Measurements from ENCODE around the gene ECE2. TPM values are rescaled to one million over a fixed set of nuclear protein-coding genes. Genes with fewer than 3 reads are reported as not detected.

The ECE2 gene
- total and polyA plus RNA-seq, 3 experiments from 2014 or later, result not detected

- peaks cover 0 to 4% (median 0%) of the 10 kb centered on the region in 3 donors for H3K4me1 Mint-ChIP-seq
- no peaks in the 10 kb centered on the region for H3K36me3 Mint-ChIP-seq
Observed at GRCh38 chr3:184284696-184285095, 8.9 kb downstream of the ECE2 start.

GRCh38 chr3:184289426-184289938 is 13.7 kb downstream of the ECE2 start:
- no peaks in the 10 kb centered on the region for H3K27me3 ChIP-seq (ENCODE audit: insufficient read depth, low read length, poor library complexity, severe bottlenecking)
- no peak overlapping the region for H3K4me3 Mint-ChIP-seq
- H3K36me3 ChIP-seq (ENCODE audit: insufficient read depth, low read length), result no peaks in the 10 kb centered on the region
- peaks cover 8 to 15% of the 10 kb centered on the region in 2 donors for H3K27me3 Mint-ChIP-seq
- H3K9me3 ChIP-seq (ENCODE audit: low read length), result no peaks in the 10 kb centered on the region
- ChIA-PET POLR2A (interaction anchor here (1.1 kb wide), 1 partner anchor 24 kb away, joined by 5 read pairs; no protein-coding TSS in a partner anchor), CTCF (interaction anchor here (0.6 to 2.6 kb wide), 5 partner anchors 21 to 393 kb away, joined by 3 to 8 read pairs (median 3); no protein-coding TSS in a partner anchor)
- DNase-seq, result peak; percentile 21 to 66 (median 32)
- no peak overlapping the region for H3K4me3 ChIP-seq (ENCODE audit: low read length)
- no peaks in the 10 kb centered on the region for H3K36me3 Mint-ChIP-seq
- peak overlapping the region in 2 of 8 donors; percentile 17 to 92 for H3K27ac Mint-ChIP-seq
- no peak overlapping the region for H3K27ac ChIP-seq (ENCODE audit: low read depth, low read length)
- no peaks in the 10 kb centered on the region for H3K9me3 Mint-ChIP-seq
- peaks cover 0 to 4% (median 0%) of the 10 kb centered on the region in 3 donors for H3K4me1 Mint-ChIP-seq
- no peaks in the 10 kb centered on the region for H3K4me1 ChIP-seq (ENCODE audit: insufficient read depth, low read length)

More at GRCh38 chr3:184284696-184285095, 8.9 kb downstream of the ECE2 start:
- Histone ChIP-seq H3K4me3 (ENCODE audit: low read length) (no peak overlapping the region), H3K27ac (ENCODE audit: low read depth, low read length) (no peak overlapping the region), H3K4me1 (ENCODE audit: insufficient read depth, low read length) (no peaks in the 10 kb centered on the region), H3K36me3 (ENCODE audit: insufficient read depth, low read length) (no peaks in the 10 kb centered on the region), H3K27me3 (ENCODE audit: insufficient read depth, low read length, poor library complexity, severe bottlenecking) (no peaks in the 10 kb centered on the region), H3K9me3 (ENCODE audit: low read length) (no peaks in the 10 kb centered on the region)
- no peak overlapping the region for H3K4me3 Mint-ChIP-seq
- CTCF ChIA-PET, result interaction anchor here (1.4 kb wide), 1 partner anchor 57 kb away, joined by 3 read pairs; no protein-coding TSS in a partner anchor
- POLR2A ChIA-PET, result no interaction called here
- H3K9me3 Mint-ChIP-seq, result no peaks in the 10 kb centered on the region
- H3K27me3 Mint-ChIP-seq, result peaks cover 16 to 18% of the 10 kb centered on the region in 2 donors
- DNase-seq, result no peak
- H3K27ac Mint-ChIP-seq, result no peak overlapping the region

GRCh38 chr3:184290331-184290730 is 14.5 kb downstream of the ECE2 start:
- Histone ChIP-seq H3K4me1 (ENCODE audit: insufficient read depth, low read length) (no peaks in the 10 kb centered on the region), H3K9me3 (ENCODE audit: low read length) (no peaks in the 10 kb centered on the region), H3K36me3 (ENCODE audit: insufficient read depth, low read length) (no peaks in the 10 kb centered on the region), H3K27me3 (ENCODE audit: insufficient read depth, low read length, poor library complexity, severe bottlenecking) (no peaks in the 10 kb centered on the region), H3K4me3 (ENCODE audit: low read length) (no peak overlapping the region), H3K27ac (ENCODE audit: low read depth, low read length) (no peak overlapping the region)
- no peak for DNase-seq
- peaks cover 0 to 4% (median 0%) of the 10 kb centered on the region in 3 donors for H3K4me1 Mint-ChIP-seq
- no peak overlapping the region for H3K4me3 Mint-ChIP-seq
- H3K36me3 Mint-ChIP-seq, result no peaks in the 10 kb centered on the region
- no peak overlapping the region for H3K27ac Mint-ChIP-seq
- peaks cover 9 to 14% of the 10 kb centered on the region in 2 donors for H3K27me3 Mint-ChIP-seq
- ChIA-PET POLR2A (no interaction called here), CTCF (interaction anchor here (0.9 to 2.6 kb wide), 2 partner anchors 63 to 393 kb away, joined by 3 to 8 read pairs; no protein-coding TSS in a partner anchor)
- no peaks in the 10 kb centered on the region for H3K9me3 Mint-ChIP-seq

- ChIA-PET POLR2A (no interaction called here), CTCF (interaction anchor here (0.9 to 2.6 kb wide), 4 partner anchors 64 to 394 kb away, joined by 3 to 8 read pairs (median 3); no protein-coding TSS in a partner anchor)
- no peaks in the 10 kb centered on the region for H3K36me3 ChIP-seq (ENCODE audit: insufficient read depth, low read length)
- no peak for DNase-seq
- no peak overlapping the region for H3K4me3 ChIP-seq (ENCODE audit: low read length)
- H3K9me3 Mint-ChIP-seq, result no peaks in the 10 kb centered on the region
- H3K27me3 Mint-ChIP-seq, result peaks cover 6 to 9% of the 10 kb centered on the region in 2 donors
- H3K9me3 ChIP-seq (ENCODE audit: low read length), result no peaks in the 10 kb centered on the region
- H3K4me1 Mint-ChIP-seq, result peaks cover 0 to 4% (median 0%) of the 10 kb centered on the region in 3 donors
- H3K27ac ChIP-seq (ENCODE audit: low read depth, low read length), result no peak overlapping the region
- H3K27ac Mint-ChIP-seq, result peak overlapping the region in 1 of 8 donors; percentile 47
- no peaks in the 10 kb centered on the region for H3K4me1 ChIP-seq (ENCODE audit: insufficient read depth, low read length)
- H3K27me3 ChIP-seq (ENCODE audit: insufficient read depth, low read length, poor library complexity, severe bottlenecking), result no peaks in the 10 kb centered on the region
- no peaks in the 10 kb centered on the region for H3K36me3 Mint-ChIP-seq
- H3K4me3 Mint-ChIP-seq, result no peak overlapping the region
Observed at GRCh38 chr3:184291044-184291737, 15.4 kb downstream of the ECE2 start.

- no peaks in the 10 kb centered on the region for H3K9me3 ChIP-seq (ENCODE audit: low read length)
- H3K36me3 Mint-ChIP-seq, result no peaks in the 10 kb centered on the region
- no peak overlapping the region for H3K4me3 ChIP-seq (ENCODE audit: low read length)
- no peak overlapping the region for H3K4me3 Mint-ChIP-seq
- no peak overlapping the region for H3K27ac ChIP-seq (ENCODE audit: low read depth, low read length)
- H3K4me1 ChIP-seq (ENCODE audit: insufficient read depth, low read length), result no peaks in the 10 kb centered on the region
- no peaks in the 10 kb centered on the region for H3K36me3 ChIP-seq (ENCODE audit: insufficient read depth, low read length)
- ChIA-PET POLR2A (no interaction called here), CTCF (interaction anchor here (0.9 to 1.1 kb wide), 2 partner anchors 65 to 388 kb away, joined by 3 read pairs; no protein-coding TSS in a partner anchor)
- DNase-seq, result no peak
- peaks cover 3 to 9% of the 10 kb centered on the region in 2 donors for H3K27me3 Mint-ChIP-seq
- H3K4me1 Mint-ChIP-seq, result peaks cover 0 to 4% (median 0%) of the 10 kb centered on the region in 3 donors
- H3K27me3 ChIP-seq (ENCODE audit: insufficient read depth, low read length, poor library complexity, severe bottlenecking), result no peaks in the 10 kb centered on the region
- peak overlapping the region in 1 of 8 donors; percentile 47 for H3K27ac Mint-ChIP-seq
- no peaks in the 10 kb centered on the region for H3K9me3 Mint-ChIP-seq
Observed at GRCh38 chr3:184291738-184292445, 16.1 kb downstream of the ECE2 start.

- ChIA-PET CTCF (no interaction called here), POLR2A (no interaction called here)
- H3K27me3 ChIP-seq (ENCODE audit: insufficient read depth, low read length, poor library complexity, severe bottlenecking), result no peaks in the 10 kb centered on the region
- no peak overlapping the region for H3K27ac ChIP-seq (ENCODE audit: low read depth, low read length)
- peaks cover 0 to 4% of the 10 kb centered on the region in 2 donors for H3K27me3 Mint-ChIP-seq
- no peaks in the 10 kb centered on the region for H3K9me3 Mint-ChIP-seq
- H3K4me3 ChIP-seq (ENCODE audit: low read length), result no peak overlapping the region
- peaks cover 5% of the 10 kb centered on the region for H3K36me3 ChIP-seq (ENCODE audit: insufficient read depth, low read length)
- no peak overlapping the region for H3K27ac Mint-ChIP-seq
- peaks cover 20 to 26% (median 22%) of the 10 kb centered on the region in 3 donors for H3K4me1 Mint-ChIP-seq
- peak overlapping the region in 3 of 7 donors; percentile 15 to 49 (median 40) for H3K4me3 Mint-ChIP-seq
- H3K9me3 ChIP-seq (ENCODE audit: low read length), result no peaks in the 10 kb centered on the region
- H3K4me1 ChIP-seq (ENCODE audit: insufficient read depth, low read length), result peaks cover 14% of the 10 kb centered on the region
- DNase-seq, result no peak
- peaks cover 0 to 20% (median 0%) of the 10 kb centered on the region in 3 donors for H3K36me3 Mint-ChIP-seq
Observed at GRCh38 chr3:184295771-184296170, 19.9 kb downstream of the ECE2 start.

GRCh38 chr3:184296616-184297015 is 20.8 kb downstream of the ECE2 start:
- DNase-seq, result no peak
- Histone ChIP-seq H3K27me3 (ENCODE audit: insufficient read depth, low read length, poor library complexity, severe bottlenecking) (no peaks in the 10 kb centered on the region), H3K4me3 (ENCODE audit: low read length) (no peak overlapping the region), H3K9me3 (ENCODE audit: low read length) (no peaks in the 10 kb centered on the region), H3K36me3 (ENCODE audit: insufficient read depth, low read length) (peaks cover 13% of the 10 kb centered on the region), H3K27ac (ENCODE audit: low read depth, low read length) (no peak overlapping the region), H3K4me1 (ENCODE audit: insufficient read depth, low read length) (peaks cover 14% of the 10 kb centered on the region)
- Mint-ChIP-seq H3K36me3 (peaks cover 0 to 26% (median 2%) of the 10 kb centered on the region in 3 donors), H3K4me1 (peaks cover 20 to 28% (median 26%) of the 10 kb centered on the region in 3 donors), H3K9me3 (no peaks in the 10 kb centered on the region), H3K27me3 (peaks cover 0 to 4% of the 10 kb centered on the region in 2 donors), H3K27ac (peak overlapping the region in 1 of 8 donors; percentile 86), H3K4me3 (peak overlapping the region in 2 of 7 donors; percentile 91 to 93)
- POLR2A ChIA-PET, result no interaction called here
- CTCF ChIA-PET, result no interaction called here

Measured in CD8-positive, alpha-beta memory T cell (primary cell).